GM12875 (cell line): ENCODE data around the gene FUNDC1.
"Not testable (repeated sequence)": the region's sequence is repeated elsewhere in the genome, so short reads cannot be mapped to it uniquely, and the experiment has no call there.

Source experiments
- H3K4me3 ChIP-seq: one replicate; pipeline ENCODE4 v1.5.1; 2011; ENCODE audit warnings: low read depth, low read length, control low read depth
- TF ChIP-seq, protein P1 (sequence below): IDR thresholded peaks from 2 replicates; pipeline ENCODE4 v1.5.1; 2011; ENCODE audit warnings: low read depth, mild to moderate bottlenecking, control low read depth, inconsistent platforms, low read length, moderate library complexity, borderline replicate concordance; ENCODE audit not compliant: insufficient read depth

Gene FUNDC1

DNA sequence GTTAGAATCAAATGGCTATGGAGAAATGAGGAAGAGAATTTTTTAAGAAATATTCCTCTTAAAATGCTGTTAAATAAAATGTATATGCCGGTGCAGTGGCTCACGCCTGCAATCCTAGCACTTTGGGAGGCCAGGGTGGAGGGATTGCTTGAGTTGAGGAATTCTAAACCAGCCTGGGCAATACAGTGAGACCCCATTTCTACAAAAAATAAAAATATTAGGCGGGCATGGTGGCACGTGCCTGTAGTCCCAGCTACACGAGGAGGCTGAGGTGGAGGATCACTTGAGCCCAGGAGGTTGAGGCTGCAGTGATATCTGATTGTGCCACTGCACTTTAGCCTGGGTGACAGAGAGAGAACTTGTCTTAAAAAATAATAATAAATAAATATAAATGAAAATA lies 7.9 kb upstream of the FUNDC1 start:
- no peak overlapping the region for H3K4me3 ChIP-seq
- TF ChIP-seq, protein P1, sequence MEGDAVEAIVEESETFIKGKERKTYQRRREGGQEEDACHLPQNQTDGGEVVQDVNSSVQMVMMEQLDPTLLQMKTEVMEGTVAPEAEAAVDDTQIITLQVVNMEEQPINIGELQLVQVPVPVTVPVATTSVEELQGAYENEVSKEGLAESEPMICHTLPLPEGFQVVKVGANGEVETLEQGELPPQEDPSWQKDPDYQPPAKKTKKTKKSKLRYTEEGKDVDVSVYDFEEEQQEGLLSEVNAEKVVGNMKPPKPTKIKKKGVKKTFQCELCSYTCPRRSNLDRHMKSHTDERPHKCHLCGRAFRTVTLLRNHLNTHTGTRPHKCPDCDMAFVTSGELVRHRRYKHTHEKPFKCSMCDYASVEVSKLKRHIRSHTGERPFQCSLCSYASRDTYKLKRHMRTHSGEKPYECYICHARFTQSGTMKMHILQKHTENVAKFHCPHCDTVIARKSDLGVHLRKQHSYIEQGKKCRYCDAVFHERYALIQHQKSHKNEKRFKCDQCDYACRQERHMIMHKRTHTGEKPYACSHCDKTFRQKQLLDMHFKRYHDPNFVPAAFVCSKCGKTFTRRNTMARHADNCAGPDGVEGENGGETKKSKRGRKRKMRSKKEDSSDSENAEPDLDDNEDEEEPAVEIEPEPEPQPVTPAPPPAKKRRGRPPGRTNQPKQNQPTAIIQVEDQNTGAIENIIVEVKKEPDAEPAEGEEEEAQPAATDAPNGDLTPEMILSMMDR, result no peak

DNA sequence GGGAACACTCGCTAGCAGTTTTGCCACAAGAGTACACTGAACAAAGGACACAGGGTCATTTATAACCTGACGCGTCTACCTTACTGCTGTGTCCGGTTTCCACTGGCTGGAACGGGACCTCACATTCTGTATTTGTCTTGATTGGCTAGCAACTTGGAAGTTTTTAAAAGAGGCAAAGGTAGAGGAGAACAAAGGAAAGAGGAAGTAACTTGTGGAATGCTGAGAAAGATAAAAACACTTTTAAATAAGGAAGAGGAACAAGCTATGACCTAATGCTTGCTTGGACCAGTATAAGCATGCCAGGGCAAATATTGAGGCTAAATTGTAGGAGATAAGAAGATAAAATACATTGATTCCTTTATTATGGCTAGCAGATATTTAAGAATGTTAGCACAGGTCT lies 2.8 kb upstream of the FUNDC1 start:
- not testable (repeated sequence) for H3K4me3 ChIP-seq

DNA sequence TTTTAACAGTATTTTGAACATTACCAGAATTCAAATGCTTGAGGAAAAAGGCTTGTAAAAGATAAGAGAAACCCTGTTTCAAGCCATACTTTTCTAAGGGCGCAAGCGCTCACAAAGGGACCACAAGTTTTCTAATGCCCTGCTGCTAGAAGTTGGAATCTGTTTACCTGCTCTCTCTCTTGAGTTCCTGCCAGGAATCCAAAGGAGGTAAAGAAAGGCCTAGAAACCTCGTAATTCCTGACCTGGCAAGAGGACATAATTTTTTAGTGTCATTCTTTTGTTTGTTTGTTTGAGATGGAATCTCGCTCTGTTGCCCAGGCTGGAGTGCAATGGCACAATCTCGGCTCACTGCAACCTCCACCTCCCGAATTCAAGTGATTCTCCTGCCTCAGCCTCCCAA lies 1.4 kb upstream of the FUNDC1 start:
- TF ChIP-seq, protein P1, result no peak
- H3K4me3 ChIP-seq, result no peak overlapping the region

DNA sequence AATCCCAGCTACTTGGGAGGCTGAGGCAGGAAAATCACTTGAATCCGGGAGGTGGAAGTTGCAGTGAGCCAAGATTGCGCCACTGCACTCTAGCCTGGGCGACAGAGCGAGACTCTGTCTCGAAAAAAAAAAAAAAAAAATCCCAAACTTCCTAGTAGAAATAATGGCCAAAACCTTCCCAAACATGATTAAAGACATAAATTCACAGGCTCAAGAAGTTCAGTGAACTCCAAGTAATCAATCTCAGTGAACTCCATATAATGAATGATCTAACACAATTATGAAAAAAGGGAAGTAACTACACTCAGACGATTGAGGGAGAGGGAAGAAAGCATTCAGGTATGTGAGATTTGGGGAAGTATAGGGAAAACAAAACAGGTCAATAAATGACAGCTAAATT lies 6.5 kb downstream of the FUNDC1 start:
- H3K4me3 ChIP-seq, result no peak overlapping the region
- TF ChIP-seq, protein P1, result no peak

DNA sequence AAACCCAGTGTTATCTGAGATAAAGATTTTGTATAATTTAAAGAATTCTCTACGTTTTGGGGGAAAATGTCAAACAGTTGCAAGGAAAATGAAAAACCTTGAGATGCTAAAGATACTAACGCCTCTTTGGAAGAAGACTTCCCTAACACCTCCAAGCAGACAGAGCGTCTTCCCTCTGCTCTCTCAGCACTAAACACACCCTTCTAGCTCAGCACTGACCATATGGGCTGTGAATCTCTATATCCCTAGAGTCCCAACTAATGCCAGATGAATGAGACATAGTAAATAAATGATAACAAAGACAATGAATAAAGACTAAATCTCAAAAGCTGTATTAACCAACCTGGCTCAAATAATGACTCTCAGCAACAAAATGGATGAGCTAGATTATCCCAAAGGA lies 13.3 kb downstream of the FUNDC1 start:
- no peak overlapping the region for H3K4me3 ChIP-seq
- TF ChIP-seq, protein P1, result no peak

DNA sequence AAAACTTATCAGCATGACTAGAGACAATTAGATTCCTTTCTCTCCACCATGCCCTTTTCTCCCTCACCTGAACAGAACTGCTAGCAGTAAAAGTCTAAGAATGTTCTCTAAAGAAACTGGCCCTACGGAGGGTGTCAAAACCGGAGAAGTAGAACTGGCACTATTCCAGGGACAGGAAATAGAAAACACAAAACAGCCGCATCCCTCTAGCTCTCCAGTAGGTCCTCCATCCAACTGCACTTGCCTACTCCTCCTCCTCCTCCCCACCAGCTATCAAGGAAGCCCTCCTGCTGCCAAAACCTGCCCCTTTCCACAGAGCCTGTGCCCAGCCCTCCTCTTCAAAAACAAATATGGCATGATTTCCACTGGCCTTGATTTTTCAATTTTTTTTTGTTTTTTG lies 28.4 kb downstream of the FUNDC1 start:
- TF ChIP-seq, protein P1, result no peak
- H3K4me3 ChIP-seq, result no peak overlapping the region

DNA sequence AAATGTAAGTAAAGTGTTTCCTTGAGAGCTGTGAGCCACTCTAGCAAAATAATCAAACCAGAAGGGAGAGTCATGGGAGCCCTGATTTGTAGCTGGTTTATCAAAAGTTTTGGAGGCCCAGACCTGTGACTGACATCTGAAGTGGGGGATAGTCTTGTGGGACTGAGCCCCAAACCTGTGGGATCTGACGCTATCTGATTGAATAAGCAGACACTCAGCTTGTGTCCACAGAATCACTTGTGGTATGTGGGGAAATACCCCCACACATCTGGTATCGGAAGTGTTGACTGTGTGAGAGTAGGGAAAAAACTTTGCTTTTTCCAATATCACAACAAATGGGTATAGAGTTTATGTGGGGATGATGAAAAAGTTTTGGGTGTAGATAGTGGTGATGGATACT lies 35.4 kb downstream of the FUNDC1 start:
- no peak overlapping the region for H3K4me3 ChIP-seq
- TF ChIP-seq, protein P1, result no peak

DNA sequence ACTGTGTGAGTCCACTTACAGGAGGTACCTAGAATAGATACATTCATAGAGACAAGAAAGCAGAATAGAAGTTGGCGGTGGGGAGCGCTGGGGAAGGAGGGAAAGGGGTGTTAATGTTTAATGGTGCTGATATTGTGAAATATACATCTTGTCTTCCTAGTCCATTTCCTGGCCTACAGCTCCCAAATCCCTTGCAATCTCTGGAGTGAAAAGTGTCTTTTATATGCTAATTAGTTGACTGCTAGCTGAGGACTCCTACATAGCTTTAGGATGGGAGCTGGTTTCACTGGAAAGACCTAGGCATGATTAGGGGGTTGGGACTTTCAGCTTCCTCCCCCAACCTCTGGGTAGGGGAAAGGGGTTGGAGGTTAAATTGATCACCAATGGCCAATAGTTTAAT lies 36.0 kb downstream of the FUNDC1 start:
- no peak overlapping the region for H3K4me3 ChIP-seq
- TF ChIP-seq, protein P1, result no peak
